Progenitor cell of endocrine pancreas (in vitro differentiated cells): ENCODE measurements around the gene ZNF488. TPM values are rescaled to one million over a fixed set of nuclear protein-coding genes. Genes with fewer than 3 reads are reported as not detected.

ENCODE experiments used
- DNase-seq: peaks from one replicate; pipeline ENCODE4 v3.0.0; 2021; ENCODE audit warnings: low spot score; ENCODE audit not compliant: unreplicated experiment
- H3K27ac Mint-ChIP-seq: 2 replicates; pipeline ENCODE4 v1.8.0; 2021; ENCODE audit warnings: mild to moderate bottlenecking, moderate library complexity, mixed read lengths
- H3K27me3 Mint-ChIP-seq: 2 replicates; pipeline ENCODE4 v1.8.0; 2021; ENCODE audit warnings: mixed read lengths
- H3K36me3 Mint-ChIP-seq: 2 replicates; pipeline ENCODE4 v1.8.0; 2022; ENCODE audit warnings: mixed read lengths; ENCODE audit not compliant: insufficient read depth
- H3K4me1 Mint-ChIP-seq: 2 replicates; pipeline ENCODE4 v1.8.0; 2021; ENCODE audit warnings: low read depth, mixed read lengths
- H3K4me3 Mint-ChIP-seq: 2 replicates; pipeline ENCODE4 v1.8.0; 2021; ENCODE audit warnings: low read depth, mild to moderate bottlenecking, moderate library complexity, mixed read lengths
- H3K9me3 Mint-ChIP-seq: 2 replicates; pipeline ENCODE4 v1.8.0; 2021; ENCODE audit warnings: low read depth, mixed read lengths
- total RNA-seq: library from RNA; stranded (reverse); gene quantifications from 2 replicates; pipeline ENCODE4 v1.2.1, GENCODE V29; 2021
- TF ChIP-seq, protein P1 (sequence below): fragments of 200-600 bp; sonication (generic); IDR thresholded peaks from one replicate; pipeline ENCODE4 v1.5.0; 2021; ENCODE audit warnings: antibody characterized with exemption, mild to moderate bottlenecking; ENCODE audit not compliant: unreplicated experiment

ZNF488 gene
- total RNA-seq, 1 donor from 2014 or later, result 1.0 TPM

DNA sequence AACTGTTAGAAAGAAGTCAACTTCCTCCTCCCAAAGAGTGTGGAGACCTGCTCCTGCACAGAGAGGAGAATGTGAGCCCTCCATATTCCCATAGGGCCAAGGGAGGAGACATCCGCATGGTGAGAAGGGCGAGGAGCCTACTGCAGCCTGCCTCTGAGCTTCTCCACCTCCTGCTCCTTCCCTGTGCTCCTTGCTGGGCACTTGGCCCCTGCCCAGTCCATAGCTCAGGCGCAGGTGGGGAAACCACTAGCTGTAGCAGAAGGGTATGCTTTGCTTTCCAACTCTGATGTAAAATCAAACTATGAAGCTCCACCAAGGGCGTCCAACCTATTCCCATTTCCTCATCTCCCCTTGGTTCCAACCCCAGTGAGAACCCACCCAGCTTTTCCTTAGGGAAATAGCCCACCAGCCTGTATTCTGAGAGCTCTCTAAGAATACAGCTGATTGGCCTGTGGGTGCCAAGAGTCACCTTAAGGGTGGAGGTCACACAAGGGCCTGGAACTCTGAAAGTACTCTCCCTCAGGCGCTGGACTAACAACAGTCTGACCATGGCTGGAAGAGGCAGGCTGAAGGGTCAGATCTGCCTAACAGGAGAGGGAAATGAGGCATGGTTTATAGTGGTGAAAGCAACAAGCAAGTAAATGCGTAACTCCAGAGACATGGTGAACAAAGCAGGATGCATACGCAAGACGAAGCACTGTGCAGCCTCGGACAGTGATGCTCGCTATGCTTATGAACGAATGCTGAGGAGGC, 13.9 kb downstream of the ZNF488 start:
- no peak overlapping the region for H3K27ac Mint-ChIP-seq
- no peak overlapping the region for H3K4me3 Mint-ChIP-seq
- no peaks in the 10 kb centered on the region for H3K9me3 Mint-ChIP-seq
- TF ChIP-seq, protein P1, sequence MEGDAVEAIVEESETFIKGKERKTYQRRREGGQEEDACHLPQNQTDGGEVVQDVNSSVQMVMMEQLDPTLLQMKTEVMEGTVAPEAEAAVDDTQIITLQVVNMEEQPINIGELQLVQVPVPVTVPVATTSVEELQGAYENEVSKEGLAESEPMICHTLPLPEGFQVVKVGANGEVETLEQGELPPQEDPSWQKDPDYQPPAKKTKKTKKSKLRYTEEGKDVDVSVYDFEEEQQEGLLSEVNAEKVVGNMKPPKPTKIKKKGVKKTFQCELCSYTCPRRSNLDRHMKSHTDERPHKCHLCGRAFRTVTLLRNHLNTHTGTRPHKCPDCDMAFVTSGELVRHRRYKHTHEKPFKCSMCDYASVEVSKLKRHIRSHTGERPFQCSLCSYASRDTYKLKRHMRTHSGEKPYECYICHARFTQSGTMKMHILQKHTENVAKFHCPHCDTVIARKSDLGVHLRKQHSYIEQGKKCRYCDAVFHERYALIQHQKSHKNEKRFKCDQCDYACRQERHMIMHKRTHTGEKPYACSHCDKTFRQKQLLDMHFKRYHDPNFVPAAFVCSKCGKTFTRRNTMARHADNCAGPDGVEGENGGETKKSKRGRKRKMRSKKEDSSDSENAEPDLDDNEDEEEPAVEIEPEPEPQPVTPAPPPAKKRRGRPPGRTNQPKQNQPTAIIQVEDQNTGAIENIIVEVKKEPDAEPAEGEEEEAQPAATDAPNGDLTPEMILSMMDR, result no peak
- peaks cover 20% of the 10 kb centered on the region for H3K27me3 Mint-ChIP-seq
- no peaks in the 10 kb centered on the region for H3K36me3 Mint-ChIP-seq
- H3K4me1 Mint-ChIP-seq, result peaks cover 1% of the 10 kb centered on the region
- DNase-seq, result no peak

DNA sequence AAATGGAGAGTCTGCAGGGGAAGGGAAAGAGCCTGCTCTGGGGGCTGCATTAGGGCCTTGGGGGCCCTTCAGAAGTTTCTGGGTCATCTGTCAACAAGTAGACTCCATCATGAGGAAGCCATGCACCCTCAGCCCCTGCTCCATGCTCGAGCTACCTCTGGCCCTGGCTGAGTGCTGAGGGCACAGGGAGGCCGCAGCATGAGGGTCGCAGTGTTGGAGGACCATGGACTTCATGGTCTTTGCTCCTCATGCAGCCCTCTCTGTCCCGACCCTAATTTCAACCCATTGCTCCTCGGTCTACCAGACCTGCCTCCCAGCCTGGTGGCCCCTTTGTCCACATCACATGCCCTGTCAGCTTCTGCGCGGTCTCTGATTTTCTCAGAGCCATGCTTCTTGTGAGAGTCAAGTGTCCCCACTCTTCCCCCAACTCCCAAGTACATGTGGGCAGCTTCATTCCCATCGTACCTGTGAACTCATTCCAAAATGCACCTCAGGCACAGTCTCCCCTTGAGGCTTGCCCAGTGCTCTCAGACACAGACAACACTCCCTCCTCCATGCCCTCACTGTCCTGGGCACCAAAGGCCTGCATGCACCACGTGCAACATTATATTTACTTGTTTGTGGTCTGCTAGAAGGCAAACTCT, 14.7 kb downstream of the ZNF488 start:
- peaks cover 21% of the 10 kb centered on the region for H3K27me3 Mint-ChIP-seq
- H3K36me3 Mint-ChIP-seq, result no peaks in the 10 kb centered on the region
- H3K9me3 Mint-ChIP-seq, result no peaks in the 10 kb centered on the region
- H3K27ac Mint-ChIP-seq, result no peak overlapping the region
- H3K4me1 Mint-ChIP-seq, result peaks cover 1% of the 10 kb centered on the region
- TF ChIP-seq, protein P1, result no peak
- DNase-seq, result no peak
- H3K4me3 Mint-ChIP-seq, result no peak overlapping the region

DNA sequence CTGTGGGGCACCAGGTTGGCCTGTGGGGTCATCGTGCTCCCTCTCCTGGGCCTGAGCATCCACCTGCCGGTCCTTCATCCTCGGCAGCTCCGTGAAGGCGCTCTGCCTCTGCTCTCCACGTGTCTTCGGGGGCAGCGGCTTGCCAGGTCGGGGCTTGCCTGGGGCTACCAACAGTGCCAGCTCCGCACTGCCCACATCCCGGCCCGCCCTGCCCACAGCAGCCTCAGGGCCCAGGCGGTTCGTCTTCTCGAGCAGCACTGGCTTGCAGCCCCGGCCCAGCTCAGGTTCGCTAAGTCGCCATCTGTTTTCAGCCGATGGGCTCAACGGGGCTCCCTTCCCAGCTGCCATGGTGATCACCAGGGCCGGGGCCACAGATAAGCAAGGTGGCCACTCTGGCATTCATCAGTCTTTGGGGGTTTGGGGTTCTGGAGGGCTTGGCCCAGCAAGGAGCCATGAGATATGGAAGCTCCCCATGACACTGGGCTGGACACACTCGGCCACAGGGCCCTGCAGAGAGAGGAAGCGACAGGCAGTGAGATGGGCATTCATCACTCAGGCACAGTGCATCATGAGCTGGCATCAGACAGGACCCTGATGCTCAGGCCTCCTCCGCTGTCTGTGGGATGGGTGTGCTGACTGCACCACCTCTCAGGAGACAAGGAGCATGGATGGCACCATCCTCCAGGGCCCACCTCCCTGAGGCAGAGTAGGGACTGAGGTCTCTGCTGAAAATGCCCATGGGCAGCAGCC, 15.5 kb downstream of the ZNF488 start:
- Mint-ChIP-seq H3K36me3 (no peaks in the 10 kb centered on the region), H3K27me3 (peaks cover 24% of the 10 kb centered on the region), H3K27ac (no peak overlapping the region), H3K4me3 (no peak overlapping the region), H3K9me3 (no peaks in the 10 kb centered on the region), H3K4me1 (peaks cover 4% of the 10 kb centered on the region)
- DNase-seq, result no peak
- TF ChIP-seq, protein P1, result no peak

DNA sequence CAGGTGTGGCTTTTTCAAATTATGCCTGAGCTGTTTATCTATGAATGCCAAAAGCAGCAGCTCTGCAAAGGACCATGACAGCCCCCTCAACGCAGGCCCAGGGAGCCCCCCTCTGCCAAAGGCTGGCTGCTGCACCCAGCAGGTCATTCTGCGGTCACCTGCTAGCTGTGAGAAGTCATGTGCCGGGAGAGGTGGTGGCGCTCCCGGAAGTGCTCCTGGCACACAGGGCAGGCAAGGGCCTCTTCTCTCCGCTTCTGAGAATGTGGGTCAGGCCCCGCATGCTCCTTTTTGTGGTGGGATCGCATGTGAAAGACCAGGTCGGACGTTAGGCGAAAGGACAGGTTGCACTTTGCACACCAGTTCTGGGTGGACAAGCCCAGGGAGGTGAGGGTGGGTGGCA, 16.4 kb downstream of the ZNF488 start:
- Mint-ChIP-seq H3K36me3 (no peaks in the 10 kb centered on the region), H3K27me3 (peaks cover 24% of the 10 kb centered on the region)

More for the DNA sequence above, 16.4 kb downstream of the ZNF488 start:
- peaks cover 4% of the 10 kb centered on the region for H3K4me1 Mint-ChIP-seq
- H3K27ac Mint-ChIP-seq, result no peak overlapping the region
- H3K4me3 Mint-ChIP-seq, result no peak overlapping the region
- no peaks in the 10 kb centered on the region for H3K9me3 Mint-ChIP-seq
- TF ChIP-seq, protein P1, result no peak
- DNase-seq, result no peak
